GM12878 (cell line): ENCODE data around the gene ZNF768. TPM values are rescaled to one million over a fixed set of nuclear protein-coding genes. Genes with fewer than 3 reads are reported as not detected.

Experiments
- ATAC-seq: fragments of 200-7000 bp; cut with Tn5 transposase; 3 replicates; pipeline ENCODE4 v1.9.1; 2020; ENCODE audit warnings: mild to moderate bottlenecking, moderate library complexity
- BruUV-seq: library from RNA; stranded (reverse); fragments of 400-500 nt; replicated peaks from 2 replicates; lab custom pipeline; 2021; lab: Mats Ljungman, UMichigan
- CTCF ChIA-PET: fragments of 300-600 bp; sonication (Branson Sonifier 250); formaldehyde crosslinking; extraction: SDS; loops from one replicate; lab custom pipeline; 2021; ENCODE audit warnings: inconsistent platforms; lab: Yijun Ruan, JAX
- POLR2A ChIA-PET: fragments of 350-600 bp; formaldehyde crosslinking; extraction: SDS; loops from one replicate; lab custom pipeline; 2021; ENCODE audit warnings: inconsistent platforms; lab: Charles Lee
- RAD21 ChIA-PET: fragments of 300-600 bp; sonication (Branson Sonifier 250); formaldehyde crosslinking; loops from one replicate; lab custom pipeline; 2023; ENCODE audit warnings: antibody characterized with exemption; ENCODE audit not compliant: unreplicated experiment; lab: Charles Lee
- SMC1A ChIA-PET: fragments of 300-600 bp; sonication (Branson Sonifier 250); formaldehyde crosslinking; loops from one replicate; lab custom pipeline; 2023; ENCODE audit not compliant: unreplicated experiment, uncharacterized antibody; lab: Charles Lee
- DNase-seq: peaks from one replicate; pipeline ENCODE4 v3.0.0-alpha.2; 2011; ENCODE audit warnings: low read depth, low spot score
- FAIRE-seq: peaks from 3 replicates; lab custom pipeline; 2011; peaks lifted over from hg19 to GRCh38; lab: Jason Lieb, UNC
- H2AFZ ChIP-seq: 2 replicates; pipeline ENCODE4 v1.6.0; 2011; ENCODE audit warnings: low read depth, low read length, control low read depth; ENCODE audit not compliant: control insufficient read depth
- H3K27ac ChIP-seq: 2 replicates; pipeline ENCODE4 v1.5.1; 2011; ENCODE audit warnings: control low read depth; ENCODE audit not compliant: control insufficient read depth, insufficient read depth
- H3K27me3 ChIP-seq, 2 experiments: replicated peaks in 1 of 2; 2 replicates each; pipeline versions ENCODE4 v1.6.0 to v1.6.1; 2011; ENCODE audit warnings: low read length in 1 of 2; ENCODE audit not compliant: control insufficient read depth in 2 of 2, insufficient read depth in 2 of 2
- H3K36me3 ChIP-seq, 2 experiments: 2 replicates each; pipeline ENCODE4 v1.5.1; 2011; ENCODE audit warnings: low read length in 1 of 2; ENCODE audit not compliant: control insufficient read depth in 2 of 2, insufficient read depth in 2 of 2
- H3K4me1 ChIP-seq: 2 replicates; pipeline ENCODE4 v1.6.1; 2011; ENCODE audit warnings: mild to moderate bottlenecking, low read length, moderate library complexity, mixed read lengths; ENCODE audit not compliant: control insufficient read depth, insufficient read depth
- H3K4me2 ChIP-seq: 2 replicates; pipeline ENCODE4 v1.6.0; 2011; ENCODE audit warnings: control low read depth; ENCODE audit not compliant: control insufficient read depth, insufficient read depth
- H3K4me3 ChIP-seq: fragments of 200-600 bp; sonication (generic); 2 replicates; pipeline ENCODE4 v1.5.1; 2016
- H3K79me2 ChIP-seq: 2 replicates; pipeline ENCODE4 v1.6.0; 2011; ENCODE audit warnings: low read length; ENCODE audit not compliant: control insufficient read depth, insufficient read depth
- H3K9ac ChIP-seq: 2 replicates; pipeline ENCODE4 v1.8.0; 2011; ENCODE audit warnings: low read length, control low read depth, mixed read lengths; ENCODE audit not compliant: control insufficient read depth, insufficient read depth
- H3K9me3 ChIP-seq: replicated peaks from 3 replicates; pipeline ENCODE4 v1.5.1; 2011; ENCODE audit warnings: mild to moderate bottlenecking, low read length; ENCODE audit not compliant: control insufficient read depth, insufficient read depth
- H4K20me1 ChIP-seq: 2 replicates; pipeline ENCODE4 v1.6.0; 2011; ENCODE audit not compliant: control insufficient read depth, insufficient read depth
- BHLHE40 ChIP-seq, 2 experiments: fragments of 450-650 bp in 1 of 2; IDR thresholded peaks; 2 replicates each; pipeline ENCODE4 v1.6.1; 2011 to 2017; ENCODE audit warnings: low read depth in 2 of 2, borderline replicate concordance in 1 of 2, improper control_type of control experiment in 1 of 2, low read length in 1 of 2, mild to moderate bottlenecking in 1 of 2
- CBFB ChIP-seq: IDR thresholded peaks from 2 replicates; pipeline ENCODE4 v1.6.1; 2016; ENCODE audit warnings: antibody characterized with exemption, low read depth
- CREB1 ChIP-seq: IDR thresholded peaks from 2 replicates; pipeline ENCODE4 v1.6.1; 2012; ENCODE audit warnings: low read depth, mild to moderate bottlenecking, inconsistent platforms
- KLF5 ChIP-seq: fragments of 450-650 bp; IDR thresholded peaks from 2 replicates; pipeline ENCODE4 v1.6.1; 2014; ENCODE audit warnings: mild to moderate bottlenecking; ENCODE audit not compliant: partially characterized antibody
- NFYB ChIP-seq: IDR thresholded peaks from 2 replicates; pipeline ENCODE4 v1.6.1; 2011; ENCODE audit warnings: low read depth, mild to moderate bottlenecking, low read length, improper control_type of control experiment, moderate library complexity; ENCODE audit not compliant: insufficient read depth
- NR2F1 ChIP-seq: fragments of 450-650 bp; conservative IDR thresholded peaks from 2 replicates; pipeline ENCODE4 v1.6.1; 2017; ENCODE audit warnings: mild to moderate bottlenecking
- RFX5 ChIP-seq: IDR thresholded peaks from 2 replicates; pipeline ENCODE4 v1.6.1; 2011; ENCODE audit warnings: low read depth, low read length, improper control_type of control experiment
- SRF ChIP-seq, 2 experiments: IDR thresholded peaks; 2 replicates each; pipeline ENCODE4 v1.6.1; 2011; ENCODE audit warnings: low read depth in 2 of 2, low read length in 2 of 2, mild to moderate bottlenecking in 1 of 2, moderate library complexity in 1 of 2
- TAF1 ChIP-seq: IDR thresholded peaks from 2 replicates; pipeline ENCODE4 v1.6.1; 2011; ENCODE audit warnings: mild to moderate bottlenecking, low read depth, low read length, borderline replicate concordance
- WGBS: methylation state at CpG from one replicate; pipeline ENCODE4 v1.1.6; 2016; ENCODE audit warnings: low lambda C conversion rate; ENCODE audit not compliant: insufficient replicate concordance, insufficient coverage; ENCODE audit errors: missing lambda C conversion rate; 5-methylcytosine and 5-hydroxymethylcytosine counted together
- in situ Hi-C: fragments of 300-500 bp; cut with MboI; formaldehyde crosslinking; loops from 9 replicates; pipeline ENCODE4 v1.14.3; 2018; ENCODE audit warnings: mixed read lengths
- intact Hi-C: fragments of 100-400 bp; cut with micrococcal nuclease; formaldehyde crosslinking; loops from one replicate; pipeline ENCODE4 v1.14.2; 2022; ENCODE audit not compliant: unreplicated experiment
- polyA plus RNA-seq, 11 experiments: library from polyadenylated mRNA; depleted of rRNA in 4 of 11; unstranded in 6 of 11; stranded (reverse) in 5 of 11; fragments of >200 nt; fragmentation: Nextera tagmentation in 4 of 11; fragmentation: Illumina TruSeq in 1 of 11; extraction: Ambion mirVana in 4 of 11; extraction: Trizol in 1 of 11; gene quantifications; 1 replicate in 1 of 11; 2 replicates in 10 of 11; pipeline versions ENCODE4 v1.2.1 to v1.2.3, GENCODE V29; 2011 to 2016; ENCODE audit warnings: inconsistent platforms in 2 of 11, missing spikeins in 2 of 11, low read depth in 1 of 11
- total RNA-seq, 4 experiments: library from RNA; depleted of rRNA in 3 of 4; stranded (reverse); fragments of >200 nt in 3 of 4; fragmentation: Illumina TruSeq in 1 of 4; extraction: Trizol in 1 of 4; gene quantifications; 2 replicates each; pipeline versions ENCODE4 v1.2.1 to v1.2.3, GENCODE V29; 2013 to 2021

The ZNF768 gene
- total and polyA plus RNA-seq, 10 of the 15 experiments (the other 5 are each of a cell fraction or from before 2014, with no cell fraction given), result 0.05 to 23.1 (median 9.1) TPM

DNA sequence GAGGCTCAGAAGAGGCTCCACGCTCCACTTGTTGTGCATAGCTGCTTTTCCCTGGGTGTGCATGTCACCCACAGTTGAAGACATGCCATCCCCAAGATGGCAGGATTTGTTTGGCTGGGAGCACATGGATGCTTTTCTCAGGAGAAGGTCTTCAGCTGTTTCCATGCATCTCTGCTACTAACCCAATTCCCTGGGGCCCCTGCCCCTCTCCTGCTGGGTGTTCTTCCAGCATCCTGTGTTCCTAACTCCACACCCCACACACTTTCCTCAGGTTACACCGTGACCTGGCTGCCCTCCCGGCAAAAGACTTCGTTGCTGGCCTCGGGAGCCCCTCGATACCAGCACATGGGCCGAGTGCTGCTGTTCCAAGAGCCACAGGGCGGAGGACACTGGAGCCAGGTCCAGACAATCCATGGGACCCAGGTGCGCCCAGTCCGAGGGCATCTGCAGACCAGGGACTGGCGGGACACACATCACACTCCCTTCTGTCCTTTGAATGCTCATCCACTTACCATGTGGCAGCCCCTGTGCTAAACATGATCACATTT is 32.4 kb downstream of the ZNF768 start:
- 94% methylated on average over 11 of the region's 11 CpGs for WGBS
- no TSS peak for BruUV-seq
- ATAC-seq (no peak), FAIRE-seq (no peak)
- Histone ChIP-seq H3K36me3 (peaks cover 8 to 28% of the 10 kb centered on the region in 2 experiments), H3K4me3 (no peak overlapping the region), H3K9me3 (no peaks in the 10 kb centered on the region), H2AFZ (no peak overlapping the region), H3K4me1 (peaks cover 1% of the 10 kb centered on the region)
- CTCF ChIA-PET, result interaction anchor here (1.2 kb wide), 1 partner anchor 8 kb away, joined by 5 read pairs; no protein-coding TSS in a partner anchor
- RAD21 ChIA-PET, result no interaction called here
- in situ Hi-C loops, result no loop called here
- intact Hi-C loops, result no loop called here
- POLR2A ChIA-PET, result no interaction called here
- TF ChIP-seq BHLHE40 (IDR thresholded peaks at IDR 0.05; ENCODE audit: borderline replicate concordance in 1 of 2, low read depth in 2 of 2, low read length in 1 of 2) (no peak), TAF1 (no peak), NR2F1 (no peak), RFX5 (no peak), KLF5 (no peak), CREB1 (no peak), NFYB (no peak), CBFB (no peak), SRF (IDR thresholded peaks at IDR 0.05; ENCODE audit: low read depth in 2 of 2, low read length in 2 of 2) (no peak)
- TF ChIP-seq, all 136 proteins: peak for 0
- Histone ChIP-seq H3K79me2 (no peaks in the 10 kb centered on the region), H4K20me1 (no peaks in the 10 kb centered on the region), H3K27ac (no peak overlapping the region), H3K9ac (no peak overlapping the region), H3K27me3 (no peaks in the 10 kb centered on the region), H3K4me2 (no peak overlapping the region)
- SMC1A ChIA-PET, result interaction anchor here (0.6 kb wide), 1 partner anchor 37 kb away, joined by 3 read pairs; no protein-coding TSS in a partner anchor
- no peak for DNase-seq
